A549 (cell line): ENCODE results near the gene CDHR1. TPM values are rescaled to one million over a fixed set of nuclear protein-coding genes. Genes with fewer than 3 reads are reported as not detected.
A peak's percentile ranks its signal among the peaks of the same experiment; 100 is the strongest.

Source experiments
- ATAC-seq, 2 experiments: fragments of 200-7000 bp in 1 of 2; fragments of >200 bp in 1 of 2; cut with Nextera tagmentation in 1 of 2; cut with Tn5 transposase in 1 of 2; 3 replicates each; pipeline versions ENCODE4 v1.8.0 to v1.9.1; 2018 to 2020; ENCODE audit warnings: mild to moderate bottlenecking in 1 of 2, moderate library complexity in 1 of 2
- CTCF ChIA-PET: fragments of 300-600 bp; sonication (Branson Sonifier 250); formaldehyde crosslinking; extraction: SDS; loops from one replicate; lab custom pipeline; 2021; ENCODE audit warnings: antibody characterized with exemption, inconsistent platforms; lab: Yijun Ruan, JAX
- POLR2A ChIA-PET: fragments of 350-600 bp; formaldehyde crosslinking; extraction: SDS; loops from one replicate; lab custom pipeline; 2021; ENCODE audit warnings: antibody characterized with exemption, inconsistent platforms; lab: Yijun Ruan, JAX
- DNase-seq, 2 experiments: peaks; one replicate each; pipeline versions ENCODE4 v3.0.0 to v3.0.0-alpha.2; 2011 to 2016; ENCODE audit warnings: low read depth in 1 of 2, low spot score in 1 of 2
- FAIRE-seq: peaks from 2 replicates; lab custom pipeline; 2011; peaks lifted over from hg19 to GRCh38; lab: Jason Lieb, UNC
- H3K27ac ChIP-seq, 2 experiments: fragments of >200 bp; sonication (Bioruptor Twin); formaldehyde crosslinking; 3 replicates each; pipeline ENCODE4 v1.5.1; 2016 to 2017
- H3K4me1 ChIP-seq: fragments of >200 bp; sonication (Bioruptor Twin); formaldehyde crosslinking; 3 replicates; pipeline ENCODE4 v1.6.1; 2016
- H3K4me2 ChIP-seq: fragments of >200 bp; sonication (Bioruptor Twin); formaldehyde crosslinking; 3 replicates; pipeline ENCODE4 v1.6.1; 2016
- H3K4me3 ChIP-seq: fragments of >200 bp; sonication (Bioruptor Twin); formaldehyde crosslinking; 3 replicates; pipeline ENCODE4 v1.5.1; 2016
- H3K9me3 ChIP-seq: fragments of >200 bp; sonication (Bioruptor Twin); formaldehyde crosslinking; 3 replicates; pipeline ENCODE4 v1.6.1; 2016
- ATOH8 ChIP-seq: fragments of 250-450 bp; sonication (Bioruptor Pico); IDR thresholded peaks from 2 replicates; pipeline ENCODE4 v1.5.0; 2020; ENCODE audit warnings: low read depth, mild to moderate bottlenecking, moderate library complexity
- CBX8 ChIP-seq: fragments of 200-600 bp; sonication (generic); IDR thresholded peaks from 2 replicates; pipeline ENCODE4 v1.6.1; 2016
- CEBPB ChIP-seq, 2 experiments: fragments of >200 bp in 1 of 2; sonication (Bioruptor Twin) in 1 of 2; formaldehyde crosslinking in 1 of 2; IDR thresholded peaks; 2 replicates each; pipeline ENCODE4 v1.6.1; 2012 to 2016
- FOSL2 ChIP-seq, 2 experiments: fragments of 450-650 bp in 1 of 2; fragments of >200 bp in 1 of 2; sonication (Bioruptor Twin) in 1 of 2; formaldehyde crosslinking; IDR thresholded peaks; 2 replicates each; pipeline versions ENCODE4 v1.5.0 to v1.6.1; 2016 to 2020; ENCODE audit warnings: mild to moderate bottlenecking in 1 of 2, moderate library complexity in 1 of 2
- GATA3 ChIP-seq: IDR thresholded peaks from 2 replicates; pipeline ENCODE4 v1.6.1; 2012; ENCODE audit warnings: borderline replicate concordance
- HDAC2 ChIP-seq: fragments of 200-600 bp; sonication (generic); IDR thresholded peaks from 2 replicates; pipeline ENCODE4 v1.6.1; 2016
- HOXA7 ChIP-seq: fragments of 250-450 bp; sonication (Bioruptor Pico); IDR thresholded peaks from 2 replicates; pipeline ENCODE4 v1.5.0; 2020; ENCODE audit warnings: mild to moderate bottlenecking, moderate library complexity
- JUN ChIP-seq, 2 experiments: fragments of >200 bp; sonication (Bioruptor Twin); formaldehyde crosslinking; IDR thresholded peaks; 2 replicates in 1 of 2; 3 replicates in 1 of 2; pipeline ENCODE4 v1.6.1; 2016 to 2017
- NFE2L2 ChIP-seq: fragments of 150-350 bp; conservative IDR thresholded peaks from 2 replicates; pipeline ENCODE4 v1.6.1; 2014; ENCODE audit warnings: low read length
- REST ChIP-seq: fragments of 200-600 bp; sonication (generic); IDR thresholded peaks from 2 replicates; pipeline ENCODE4 v1.6.1; 2016; ENCODE audit warnings: antibody characterized with exemption, mild to moderate bottlenecking, moderate library complexity
- WGBS: methylation state at CpG from one replicate; pipeline ENCODE4 v1.1.6; 2017; ENCODE audit errors: missing lambda C conversion rate; 5-methylcytosine and 5-hydroxymethylcytosine counted together
- polyA plus RNA-seq, 4 experiments: library from polyadenylated mRNA; depleted of rRNA in 3 of 4; stranded (reverse); fragments of >200 nt; fragmentation: RNase III in 1 of 4; extraction: RNeasy Plus Mini Kit Qiagen cat#74134 plus additional on column Dnase treatment in 1 of 4; gene quantifications; 2 replicates in 3 of 4; 3 replicates in 1 of 4; pipeline ENCODE4 v1.2.3, GENCODE V29; 2011 to 2017

The CDHR1 gene
- polyA plus RNA-seq, 2 of the 4 experiments (the other 2 are of a cell fraction) = 0.04 to 0.09 TPM

GRCh38 chr10:84216834-84217233 lies 22.5 kb downstream of the CDHR1 start:
- CTCF ChIA-PET = interaction anchor here (1.1 to 2.1 kb wide), 4 partner anchors 11 to 321 kb away, joined by 3 to 8 read pairs (median 5); no protein-coding TSS in a partner anchor
- H3K9me3 ChIP-seq = 0 out of 3 replicates have a peak, but pooled peaks cover 2% of the 10 kb centered on the region

GRCh38 chr10:84217746-84218145 lies 23.4 kb downstream of the CDHR1 start:
- Histone ChIP-seq H3K4me3 (no peak overlapping the region), H3K4me1 (no peaks in the 10 kb centered on the region), H3K27ac (no peak overlapping the region), H3K4me2 (no peak overlapping the region), H3K9me3 (0 out of 3 replicates have a peak, but pooled peaks cover 2% of the 10 kb centered on the region)
- TF ChIP-seq HDAC2 (no peak), ATOH8 (CRISPR knock-in tag) (no peak)
- no peak for ATAC-seq
- WGBS = 69% methylated on average over 4 of the region's 4 CpGs
- CTCF ChIA-PET = interaction anchor here (1.1 to 2.1 kb wide), 4 partner anchors 12 to 320 kb away, joined by 3 to 8 read pairs (median 5); no protein-coding TSS in a partner anchor
- POLR2A ChIA-PET = no interaction called here
- no peak for FAIRE-seq
- no peak for DNase-seq

More at GRCh38 chr10:84216834-84217233, 22.5 kb downstream of the CDHR1 start:
- DNase-seq (no peak), FAIRE-seq (no peak), ATAC-seq (no peak)
- 14% methylated on average over 6 of the region's 9 CpGs for WGBS
- no peak overlapping the region for H3K27ac ChIP-seq
- H3K4me1 ChIP-seq = no peaks in the 10 kb centered on the region
- POLR2A ChIA-PET = no interaction called here
- H3K4me2 ChIP-seq = no peak overlapping the region
- H3K4me3 ChIP-seq = no peak overlapping the region
- TF ChIP-seq HOXA7 (CRISPR knock-in tag) = no peak
- TF ChIP-seq CBX8 = no peak
- no peak for TF ChIP-seq CEBPB (IDR thresholded peaks at IDR 0.05)
- TF ChIP-seq GATA3 = no peak

- 0 out of 3 replicates have a peak, but pooled peaks cover 2% of the 10 kb centered on the region for H3K9me3 ChIP-seq
- POLR2A ChIA-PET = no interaction called here
- H3K27ac ChIP-seq = no peak overlapping the region
- WGBS = 31% methylated on average over 3 of the region's 8 CpGs
- no peak overlapping the region for H3K4me3 ChIP-seq
- TF ChIP-seq NFE2L2 = no peak
- DNase-seq (no peak), ATAC-seq (no peak), FAIRE-seq (no peak)
- no peak overlapping the region for H3K4me2 ChIP-seq
- CTCF ChIA-PET = interaction anchor here (0.9 to 1.2 kb wide), 2 partner anchors 11 to 315 kb away, joined by 3 to 5 read pairs; no protein-coding TSS in a partner anchor
- no peaks in the 10 kb centered on the region for H3K4me1 ChIP-seq
Measured at GRCh38 chr10:84221916-84222315, 27.6 kb downstream of the CDHR1 start.

GRCh38 chr10:84224411-84225028 lies 30.2 kb downstream of the CDHR1 start:
- TF ChIP-seq REST = peak; percentile 88
- no peak for TF ChIP-seq JUN (IDR thresholded peaks at IDR 0.05)
- TF ChIP-seq NFE2L2 = no peak
- TF ChIP-seq FOSL2 (IDR thresholded peaks at IDR 0.05) = no peak
- no peak for TF ChIP-seq FOSL2 (CRISPR knock-in tag; IDR thresholded peaks at IDR 0.05)
- TF ChIP-seq, all 56 proteins: peak for 1
- ChIA-PET POLR2A (no interaction called here), CTCF (interaction anchor here (1.3 kb wide), 1 partner anchor 12 kb away, joined by 4 read pairs; no protein-coding TSS in a partner anchor)
- WGBS = 0% methylated on average over 4 of the region's 6 CpGs
- Histone ChIP-seq H3K4me2 (no peak overlapping the region), H3K4me3 (no peak overlapping the region), H3K27ac (no peak overlapping the region), H3K9me3 (0 out of 3 replicates have a peak, but pooled peaks cover 2% of the 10 kb centered on the region), H3K4me1 (no peaks in the 10 kb centered on the region)
- FAIRE-seq (no peak), DNase-seq (no peak), ATAC-seq (no peak)
